Cerebellar nuclear complex (tissue), 1 donor: ENCODE data around the gene CLPSL1.

Experiments used
- DNase-seq, 2 experiments: peaks; one replicate each; lab custom pipeline; 2025; lab: John Stamatoyannopoulos, UW

CLPSL1 gene

GRCh38 chr6:35759426-35759825 lies 21.4 kb upstream of the CLPSL1 start:
- no peak for DNase-seq

DNA sequence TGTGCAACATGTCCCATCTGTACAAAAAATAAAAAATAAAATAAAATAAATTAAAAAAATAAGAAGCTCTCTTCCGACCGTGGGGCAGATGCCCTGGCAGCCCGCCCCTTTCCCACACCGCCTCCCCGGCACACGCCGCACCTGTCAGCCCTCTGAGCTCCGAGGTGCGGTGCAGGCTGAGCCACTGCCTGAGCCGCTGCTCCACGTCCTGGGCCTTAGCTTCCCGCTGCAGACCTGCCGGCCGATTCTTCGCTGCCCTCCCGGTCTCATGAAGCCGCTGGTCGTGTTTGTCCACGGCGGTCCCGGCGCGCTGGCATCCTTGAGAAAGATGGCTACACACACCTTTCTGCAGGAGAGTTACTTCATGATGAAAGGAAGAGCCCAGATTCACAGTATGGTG lies 15.1 kb upstream of the CLPSL1 start:
- DNase-seq, result no peak

DNA sequence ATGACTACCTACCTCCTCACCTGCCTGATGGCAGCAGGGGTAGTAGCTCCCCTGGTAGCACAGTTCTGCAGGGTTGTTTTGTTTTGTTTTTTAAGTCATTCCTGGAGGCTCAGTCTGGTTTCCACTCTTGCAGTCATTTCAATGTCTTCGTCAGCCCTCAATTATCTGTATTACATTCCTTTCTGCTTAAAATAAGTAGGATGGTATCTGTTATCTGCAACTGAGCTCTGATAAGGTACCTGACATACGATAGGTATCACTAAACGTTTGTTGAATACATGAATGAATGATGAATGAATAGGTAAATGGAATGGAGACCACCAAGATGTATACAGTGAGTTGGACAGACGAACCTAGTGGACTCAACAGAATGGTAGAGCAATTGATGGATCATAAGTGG lies 11.6 kb upstream of the CLPSL1 start:
- DNase-seq, result no peak

DNA sequence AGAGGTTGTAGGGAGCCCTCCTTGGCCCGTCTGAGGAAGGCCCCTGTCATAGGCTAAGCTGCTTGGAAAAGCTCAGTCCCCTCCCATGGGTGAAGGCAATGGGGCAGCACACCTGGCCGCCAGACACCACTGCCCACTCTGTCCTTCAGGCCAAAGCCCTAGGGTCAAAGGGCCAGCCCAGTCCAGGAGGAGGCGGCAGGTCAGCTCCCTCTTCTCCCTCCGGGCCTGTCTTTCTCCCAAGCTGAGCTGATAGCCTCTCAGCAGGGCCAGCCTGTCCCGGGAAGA lies 9.5 kb upstream of the CLPSL1 start:
- no peak for DNase-seq

GRCh38 chr6:35774116-35774794 lies 6.6 kb upstream of the CLPSL1 start:
- no peak for DNase-seq

DNA sequence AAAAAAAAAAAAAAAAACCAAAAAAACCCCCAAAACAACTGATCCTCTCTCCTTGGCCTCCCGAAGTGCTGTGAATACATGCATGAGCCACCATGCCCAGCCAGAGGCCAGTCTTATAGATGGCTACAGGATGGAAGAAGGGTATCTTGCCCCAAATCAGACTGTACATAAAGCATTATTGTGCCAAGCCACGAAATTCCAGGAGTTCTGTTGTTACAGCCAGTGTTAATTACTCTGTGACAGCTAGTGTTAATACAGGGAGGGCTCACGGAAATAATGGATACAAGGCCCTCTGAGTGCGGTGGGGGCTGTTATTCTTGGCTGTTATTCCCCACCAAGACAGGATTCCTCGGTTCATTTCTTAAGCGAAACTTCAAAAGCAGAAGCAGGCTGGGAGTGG lies 5.8 kb upstream of the CLPSL1 start:
- DNase-seq, result no peak

- no peak for DNase-seq
Observed at GRCh38 chr6:35776364-35777215, 4.2 kb upstream of the CLPSL1 start, which contains the start of gene CLPSL2. TSS of gene CLPSL2 (plus strand) at chr6:35776598. CDS start at chr6:35776619, 21 bp downstream.

DNA sequence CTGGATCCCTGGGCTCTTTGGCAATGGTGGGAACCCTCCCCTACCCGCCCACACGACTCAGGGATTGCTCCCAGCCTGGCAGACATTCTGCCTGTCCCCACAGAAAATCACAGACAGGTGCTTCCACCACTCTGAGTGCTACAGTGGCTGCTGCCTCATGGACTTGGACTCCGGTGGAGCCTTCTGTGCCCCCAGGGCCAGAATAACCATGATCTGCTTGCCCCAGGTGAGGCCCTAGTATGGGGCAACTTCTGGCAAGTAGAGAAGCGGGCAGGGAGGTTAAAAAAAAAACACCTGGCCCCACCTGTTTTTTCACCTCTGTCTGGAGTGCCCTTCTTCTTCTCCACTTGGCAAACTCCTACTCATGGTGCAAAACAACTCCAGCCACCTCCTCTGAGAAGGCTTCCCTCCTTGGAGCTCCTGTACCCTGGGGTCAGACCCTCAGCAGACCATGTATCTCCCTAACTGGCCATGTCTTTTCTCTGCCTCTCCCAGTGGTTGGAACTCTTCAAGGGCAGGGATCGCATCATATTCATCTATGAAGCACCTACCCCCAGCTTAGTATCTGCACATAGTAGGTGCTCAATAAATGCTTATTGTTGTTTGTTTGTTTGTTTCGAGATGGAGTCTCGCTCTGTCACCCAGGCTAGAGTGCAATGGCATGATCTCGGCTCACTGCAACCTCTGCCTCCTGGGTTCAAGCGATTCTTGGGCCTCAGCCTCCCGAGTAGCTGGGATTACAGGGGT lies 3.3 kb upstream of the CLPSL1 start:
- no peak for DNase-seq

- no peak for DNase-seq
Observed at GRCh38 chr6:35778437-35778836, 2.4 kb upstream of the CLPSL1 start.

- DNase-seq, result no peak
Observed at GRCh38 chr6:35781290-35781689, 471 bp downstream of the CLPSL1 start.

DNA sequence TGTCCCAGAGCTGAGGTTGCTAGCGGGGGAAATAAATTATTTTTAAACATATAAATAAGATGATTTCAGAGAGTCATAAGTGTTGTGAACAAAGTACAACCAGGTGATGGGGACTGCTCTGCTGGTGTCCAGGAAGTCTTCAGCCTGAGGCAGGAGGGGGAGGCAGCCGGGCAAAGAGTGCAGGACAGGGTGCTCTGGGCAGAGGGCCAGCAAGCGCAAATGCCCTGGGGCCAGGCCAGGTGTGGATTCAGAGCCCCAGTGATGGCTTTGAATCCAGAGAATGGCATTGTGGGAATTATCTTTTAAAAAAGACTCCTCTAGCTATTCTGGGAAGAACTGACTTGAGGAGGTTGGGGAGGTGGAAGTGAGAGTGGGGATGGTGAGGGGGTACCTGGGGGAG lies 1.6 kb downstream of the CLPSL1 start:
- DNase-seq, result no peak

DNA sequence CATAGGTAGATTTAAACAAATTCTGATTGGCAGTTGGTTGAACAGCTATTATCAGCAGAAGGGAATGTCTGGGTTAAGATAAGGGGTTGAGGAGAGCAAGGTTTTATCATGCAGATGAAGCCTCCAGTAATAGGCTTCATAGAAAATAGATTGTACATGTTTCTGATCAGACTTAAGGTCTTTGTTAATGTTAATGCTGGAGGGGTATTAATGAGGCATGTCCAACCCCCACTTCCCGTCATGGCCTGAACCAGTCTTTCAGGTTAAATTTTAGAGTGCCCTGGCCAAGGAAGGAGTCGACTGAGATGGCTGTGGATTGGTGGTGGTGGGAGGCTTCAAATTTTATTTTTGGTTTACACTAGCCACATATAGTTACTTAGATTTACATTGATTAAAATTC lies 3.4 kb downstream of the CLPSL1 start:
- DNase-seq, result no peak

DNA sequence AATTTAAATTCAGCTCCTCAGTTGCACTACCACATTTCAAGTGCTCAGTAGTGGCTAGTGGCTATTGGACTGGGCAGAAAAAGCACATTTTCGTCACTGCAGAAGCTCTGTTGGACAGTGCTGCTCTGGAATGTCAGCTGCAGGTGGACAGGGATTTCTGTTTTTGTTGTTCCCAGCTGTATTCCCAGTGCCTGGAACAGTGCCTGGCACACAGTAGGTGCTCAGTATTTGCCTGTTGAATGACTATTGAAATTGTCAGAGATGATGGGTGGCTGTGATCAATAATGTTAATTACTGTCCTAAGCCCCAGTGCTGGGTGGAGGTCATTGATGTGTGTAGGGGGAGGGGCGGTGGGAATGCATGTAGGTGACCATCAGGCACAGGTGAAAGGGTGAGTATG lies 5.5 kb downstream of the CLPSL1 start:
- no peak for DNase-seq

DNA sequence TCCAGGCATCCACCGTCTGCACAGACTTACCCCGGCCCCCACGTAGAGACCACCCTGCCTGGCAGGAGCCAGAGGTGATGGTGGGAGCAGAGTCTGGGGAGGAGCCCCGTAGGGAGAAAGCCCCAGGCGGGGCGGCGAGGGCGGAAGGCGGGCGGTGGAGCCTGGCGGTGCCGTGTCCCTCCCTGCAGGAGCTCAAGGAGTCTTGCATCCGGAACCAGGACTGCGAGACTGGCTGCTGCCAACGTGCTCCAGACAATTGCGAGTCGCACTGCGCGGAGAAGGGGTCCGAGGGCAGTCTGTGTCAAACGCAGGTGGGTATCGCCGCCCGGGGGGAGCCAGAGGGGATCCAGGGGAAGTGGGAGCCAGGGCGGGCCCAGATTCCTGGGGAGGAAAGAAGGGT lies 6.0 kb downstream of the CLPSL1 start:
- no peak for DNase-seq

DNA sequence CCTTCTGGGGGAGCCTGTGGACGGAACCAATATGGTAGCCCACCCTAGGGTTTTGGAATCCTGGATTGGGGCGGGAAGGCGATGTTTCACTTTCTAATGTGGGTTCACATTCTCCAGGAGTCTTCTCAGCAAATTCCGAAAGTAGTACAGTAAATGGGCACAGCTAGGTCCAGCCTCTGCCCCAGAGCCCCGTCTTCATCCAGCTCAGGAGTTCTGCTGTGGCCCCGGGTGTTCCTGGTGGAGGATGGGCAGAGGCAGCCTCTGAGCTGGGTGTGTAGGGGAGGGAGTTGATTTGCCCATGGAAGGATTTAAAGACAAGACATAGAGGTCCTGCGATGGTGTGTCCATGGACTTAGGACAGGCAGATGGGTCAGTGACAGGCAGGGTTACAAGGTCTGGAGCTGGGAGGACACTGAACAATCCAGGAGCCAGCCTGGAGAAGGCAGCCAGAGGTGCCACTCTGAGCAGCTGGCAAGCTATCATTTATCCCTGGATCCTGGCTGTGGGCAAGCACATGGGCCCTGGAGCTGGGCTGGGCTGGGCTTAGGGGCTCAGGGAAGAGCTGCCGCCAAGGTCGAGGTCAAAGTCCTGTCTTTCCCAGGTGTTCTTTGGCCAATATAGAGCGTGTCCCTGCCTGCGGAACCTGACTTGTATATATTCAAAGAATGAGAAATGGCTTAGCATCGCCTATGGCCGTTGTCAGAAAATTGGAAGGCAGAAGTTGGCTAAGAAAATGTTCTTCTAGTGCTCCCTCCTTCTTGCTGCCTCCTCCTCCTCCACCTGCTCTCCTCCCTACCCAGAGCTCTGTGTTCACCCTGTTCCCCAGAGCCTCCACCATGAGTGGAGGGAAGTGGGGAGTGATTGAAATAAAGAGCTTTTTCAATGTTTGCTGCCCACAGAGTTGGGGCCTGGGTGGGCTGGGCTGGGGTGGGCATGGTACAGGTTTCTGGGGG lies 6.7 kb downstream of the CLPSL1 start:
- DNase-seq, result no peak

GRCh38 chr6:35788423-35788982 lies 7.7 kb downstream of the CLPSL1 start:
- no peak for DNase-seq

DNA sequence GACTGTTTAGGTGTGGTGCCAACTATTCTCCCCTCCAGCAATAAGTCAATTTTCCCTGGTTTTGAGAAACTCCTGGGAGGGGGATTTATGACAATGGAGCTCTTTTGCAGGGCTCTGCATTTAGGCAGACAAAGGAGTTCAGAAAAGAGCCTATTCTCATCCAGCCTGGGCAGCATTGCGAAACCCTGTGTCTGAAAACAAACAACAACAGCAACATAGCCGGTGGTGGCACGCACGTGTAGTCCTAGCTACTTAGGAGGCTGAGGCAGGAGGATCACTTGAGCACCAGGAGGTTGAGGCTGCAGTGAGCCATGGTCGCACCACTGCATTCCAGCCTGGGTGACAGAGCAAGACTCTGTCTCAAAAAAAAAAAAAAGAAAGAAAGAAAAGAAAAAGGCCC lies 9.9 kb downstream of the CLPSL1 start:
- no peak for DNase-seq

DNA sequence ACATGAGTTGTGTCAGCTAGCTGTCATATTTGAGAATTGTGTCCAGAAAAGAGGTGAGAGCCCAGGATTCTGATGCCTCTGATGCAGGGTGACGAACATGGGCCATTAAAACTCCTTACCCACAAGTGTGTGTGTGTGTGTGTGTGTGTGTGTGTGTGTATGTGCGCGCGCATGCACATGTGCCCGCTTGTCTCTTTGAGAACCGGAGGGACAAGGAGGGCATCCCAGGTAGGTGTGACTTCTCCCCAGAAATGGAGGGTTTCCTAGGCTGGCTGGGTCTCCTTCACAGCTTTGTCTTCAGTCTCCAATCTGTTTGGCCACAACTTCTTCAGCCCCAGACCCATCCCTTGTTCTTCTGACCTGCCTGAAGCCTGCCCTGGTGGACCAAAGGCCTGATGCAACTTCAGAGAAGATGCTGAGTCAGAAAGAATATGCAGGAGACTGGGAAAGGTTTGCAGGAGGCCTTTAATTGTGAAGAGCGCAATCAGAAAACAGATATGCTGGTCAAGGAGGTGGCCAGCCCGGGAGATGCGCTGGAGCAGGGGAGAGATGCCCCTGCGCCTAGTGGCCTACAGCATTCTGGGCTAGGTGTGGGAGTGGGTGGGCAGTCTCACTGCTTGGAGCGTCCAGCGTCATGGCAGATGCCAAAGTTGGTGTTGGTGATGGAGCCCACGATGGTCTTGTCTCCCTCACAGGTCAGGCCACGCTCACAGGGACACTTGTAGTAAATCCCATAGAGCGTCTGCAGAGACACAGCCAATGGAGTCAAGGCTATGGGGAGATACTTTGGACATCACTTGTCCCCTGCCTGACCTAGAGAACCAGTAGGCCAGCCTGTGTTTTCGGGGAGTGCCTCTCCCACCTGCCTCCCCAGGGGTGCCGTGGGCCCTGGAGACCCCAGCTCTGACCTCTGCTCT lies 14.0 kb downstream of the CLPSL1 start:
- no peak for DNase-seq

DNA sequence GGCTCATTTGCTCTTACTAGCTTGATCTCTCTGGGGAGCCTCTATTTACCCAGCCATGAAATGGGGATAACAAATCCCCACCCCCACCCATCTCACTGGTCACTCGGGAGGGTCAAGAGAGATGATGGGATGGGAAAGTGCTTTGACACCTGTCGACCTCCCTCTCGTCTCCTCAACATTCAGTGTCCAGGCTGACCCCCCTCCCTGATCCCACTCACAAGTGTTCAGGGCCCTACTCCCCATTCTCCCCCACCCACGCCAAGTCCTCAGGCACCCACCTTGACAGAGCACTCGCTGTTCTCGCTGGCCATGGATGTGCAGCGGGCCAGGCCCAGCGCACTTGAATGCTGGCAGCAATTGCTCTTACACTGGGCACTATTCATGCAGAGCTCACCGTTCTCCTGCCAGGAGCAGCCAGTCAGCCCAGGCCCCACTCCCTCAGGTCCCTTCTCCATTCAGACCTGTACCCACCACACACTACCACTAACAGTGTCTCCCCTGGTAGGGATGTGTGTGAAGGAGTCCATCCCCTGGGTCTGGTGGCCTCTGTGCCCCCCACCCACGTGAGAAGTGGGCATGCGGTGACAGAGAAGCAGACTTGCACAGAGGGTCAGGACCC lies 14.7 kb downstream of the CLPSL1 start:
- DNase-seq, result no peak

DNA sequence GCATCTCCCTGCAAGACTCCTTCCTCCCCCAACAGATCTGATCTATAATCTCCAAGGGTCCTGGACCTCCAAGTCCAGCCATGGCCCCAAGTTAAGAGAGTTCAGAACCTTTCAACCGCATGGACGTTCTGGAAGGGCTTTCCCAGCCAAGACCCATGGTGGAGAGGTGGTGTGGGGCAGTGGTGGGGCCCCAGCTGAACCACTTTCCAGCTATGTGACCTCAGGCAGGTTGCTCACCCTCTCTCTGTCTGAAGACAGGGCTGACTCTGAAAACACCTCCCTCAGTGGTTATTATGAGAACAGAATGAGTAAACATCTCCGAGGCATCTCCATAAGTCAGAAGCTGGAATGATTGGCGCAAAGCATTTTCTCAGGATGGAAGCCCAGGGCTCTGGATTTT lies 15.4 kb downstream of the CLPSL1 start:
- DNase-seq, result no peak
